ENCODE measurements around the gene FUS. TPM values are rescaled to one million over a fixed set of nuclear protein-coding genes. Genes with fewer than 3 reads are reported as not detected.
"Not testable (repeated sequence)": the region's sequence is repeated elsewhere in the genome, so short reads cannot be mapped to it uniquely, and the experiment has no call there.

FUS gene
- total and polyA plus RNA-seq, 9 of the 15 experiments (the other 6 are each of a cell fraction or from before 2014, with no cell fraction given), result 43.9 to 575 (median 87.2) TPM

- FAIRE-seq, result no peak
- no peak for ATAC-seq
- intact Hi-C loops (cut with micrococcal nuclease), result loop anchor here (2.0 to 10.0 kb wide), 4 partner anchors 27 to 159 kb away; partner anchors contain the start of genes BCKDK, HSD3B7, KAT8 and ZNF646
Observed at GRCh38 chr16:31143694-31144148, 36.2 kb upstream of the FUS start.

GRCh38 chr16:31144418-31144817 lies 35.5 kb upstream of the FUS start:
- WGBS (ENCODE audit: insufficient coverage, low coverage, missing lambda C conversion rate), result 41% methylated on average over 7 of the region's 7 CpGs
- H3K9ac ChIP-seq (ENCODE audit: insufficient read depth in 1 of 2, low read depth in 2 of 2, low read length in 2 of 2), result not testable (repeated sequence)

More at GRCh38 chr16:31143694-31144148, 36.2 kb upstream of the FUS start:
- in situ Hi-C loops (cut with MboI), result no loop called here
- WGBS (ENCODE audit: insufficient coverage, low coverage, missing lambda C conversion rate), result 72% methylated on average over 5 of the region's 8 CpGs
- peaks cover 12 to 47% of the 10 kb centered on the region in 2 experiments for H3K4me1 ChIP-seq (replicated peaks in 1 of 2; ENCODE audit: control insufficient read depth in 2 of 2, insufficient read depth in 2 of 2, low read length in 2 of 2)
- peaks cover 15 to 21% of the 10 kb centered on the region in 2 experiments; a peak in 4 of 5 replicates for H3K27me3 ChIP-seq (ENCODE audit: control insufficient read depth in 2 of 2, insufficient read depth in 2 of 2, low read length in 2 of 2)
- H3K27ac ChIP-seq (ENCODE audit: extremely low read depth, low read depth, low read length), result no peak overlapping the region
- H3K9ac ChIP-seq (ENCODE audit: insufficient read depth in 1 of 2, low read depth in 2 of 2, low read length in 2 of 2), result no peak overlapping the region; a peak in 1 of 4 replicates
- no TSS peak for BruUV-seq (replicated peaks)
- POLR2A ChIA-PET, result interaction anchor here (0.6 to 3.5 kb wide), 4 partner anchors 9 to 726 kb away, joined by 3 to 24 read pairs (median 3); partner anchors contain the start of genes FUS and KAT8
- no peaks in the 10 kb centered on the region; the same call in 1 of the 2 replicates for H4K20me1 ChIP-seq (replicated peaks; ENCODE audit: control insufficient read depth, insufficient read depth, low read length)
- no peaks in the 10 kb centered on the region for H3K9me1 ChIP-seq (ENCODE audit: control insufficient read depth, insufficient read depth, low read length)
- no peak overlapping the region for H2AFZ ChIP-seq (ENCODE audit: low read depth, low read length)
- no peak overlapping the region for H3K4me3 ChIP-seq
- peak in 1 of 4 experiments; percentile 5 for DNase-seq (ENCODE audit: extremely low read depth in 1 of 4, low spot score in 3 of 4)
- CTCF ChIA-PET (ENCODE audit: low intra/inter-chr PET ratio), result no interaction called here
- H3K36me3 ChIP-seq (ENCODE audit: control insufficient read depth, insufficient read depth, low read length), result no peaks in the 10 kb centered on the region
- no peak overlapping the region for H3K4me2 ChIP-seq (ENCODE audit: insufficient read depth, low read length)
- TF ChIP-seq ZBTB8A (IDR thresholded peaks at IDR 0.05; ENCODE audit: partially characterized antibody) (no peak), ETV5 (CRISPR knock-in tag; IDR thresholded peaks at IDR 0.05; ENCODE audit: low read depth) (no peak), CTCF (IDR thresholded peaks at IDR 0.05 in 2 of 3, conservative IDR thresholded peaks at IDR 0.05 in 1 of 3; ENCODE audit: insufficient read depth in 2 of 3, low read depth in 1 of 3, low read length in 3 of 3) (0 out of 6 replicates have a peak, but pooled peaks of 1 of the 3 experiments have one; percentile 16)
- no peaks in the 10 kb centered on the region for H3K9me3 ChIP-seq (replicated peaks; ENCODE audit: control insufficient read depth, insufficient read depth, low read depth, low read length)
- H3K79me2 ChIP-seq (ENCODE audit: control insufficient read depth, insufficient read depth, low read length), result no peaks in the 10 kb centered on the region

More at GRCh38 chr16:31144418-31144817, 35.5 kb upstream of the FUS start:
- H3K36me3 ChIP-seq (ENCODE audit: control insufficient read depth, insufficient read depth, low read length); H3K4me2 ChIP-seq (ENCODE audit: insufficient read depth, low read length); in situ Hi-C loops (cut with MboI); H2AFZ ChIP-seq (ENCODE audit: low read depth, low read length); BruUV-seq (replicated peaks); H4K20me1 ChIP-seq (replicated peaks; ENCODE audit: control insufficient read depth, insufficient read depth, low read length); H3K4me3 ChIP-seq; ATAC-seq; H3K79me2 ChIP-seq (ENCODE audit: control insufficient read depth, insufficient read depth, low read length); FAIRE-seq; H3K9me3 ChIP-seq (replicated peaks; ENCODE audit: control insufficient read depth, insufficient read depth, low read depth, low read length); CTCF ChIA-PET (ENCODE audit: low intra/inter-chr PET ratio); H3K9me1 ChIP-seq (ENCODE audit: control insufficient read depth, insufficient read depth, low read length); H3K27ac ChIP-seq (ENCODE audit: extremely low read depth, low read depth, low read length); DNase-seq (ENCODE audit: extremely low read depth in 1 of 4, low spot score in 3 of 4): not testable (repeated sequence)
- POLR2A ChIA-PET, result interaction anchor here (0.7 to 3.5 kb wide), 3 partner anchors 10 to 36 kb away, joined by 3 to 24 read pairs (median 3); partner anchors contain the start of genes FUS and KAT8
- Histone ChIP-seq H3K4me1 (replicated peaks in 1 of 2; ENCODE audit: control insufficient read depth in 2 of 2, insufficient read depth in 2 of 2, low read length in 2 of 2) (peaks cover 11 to 47% of the 10 kb centered on the region in 2 experiments), H3K27me3 (ENCODE audit: control insufficient read depth in 2 of 2, insufficient read depth in 2 of 2, low read length in 2 of 2) (peaks cover 15 to 21% of the 10 kb centered on the region in 2 experiments; a peak in 4 of 5 replicates)
- intact Hi-C loops (cut with micrococcal nuclease), result loop anchor here (5.0 to 10.0 kb wide), 2 partner anchors 37 to 160 kb away; partner anchors contain the start of genes BCKDK and HSD3B7
